ENCODE data around the gene MPPED1.

MPPED1 gene

GRCh38 chr22:43487311-43488030 is 75.7 kb downstream of the MPPED1 start:
- Histone ChIP-seq H3K9ac (ENCODE audit: low read length) (no peak overlapping the region), H2AFZ (ENCODE audit: low read depth, low read length) (no peak overlapping the region), H3K4me3 (ENCODE audit: insufficient read depth in 1 of 2, low read depth in 1 of 2, low read length in 2 of 2) (no peak overlapping the region), H3K18ac (ENCODE audit: low read depth in 1 of 2, low read length in 2 of 2) (no peak overlapping the region), H3K36me3 (ENCODE audit: control insufficient read depth in 1 of 2, insufficient read depth in 2 of 2, low read depth in 1 of 2, low read length in 2 of 2) (no peaks in the 10 kb centered on the region), H3K27me3 (ENCODE audit: control insufficient read depth in 1 of 2, insufficient read depth in 1 of 2, low read length in 2 of 2) (peaks cover 0 to 39% of the 10 kb centered on the region in 2 experiments), H2BK15ac (ENCODE audit: low read depth, poor library complexity, severe bottlenecking) (no peak overlapping the region), H3K27ac (ENCODE audit: low read length, poor library complexity, severe bottlenecking) (no peak overlapping the region), H3K79me1 (replicated peaks; ENCODE audit: low read length, poor library complexity, severe bottlenecking) (no peaks in the 10 kb centered on the region), H4K91ac (ENCODE audit: low read length) (no peak overlapping the region), H2BK120ac (ENCODE audit: low read depth, low read length) (no peak overlapping the region), H3K4me1 (ENCODE audit: control insufficient read depth, insufficient read depth, low read depth, low read length) (no peaks in the 10 kb centered on the region), H2AK5ac (ENCODE audit: low read length, severe bottlenecking) (no peak overlapping the region), H3K14ac (ENCODE audit: low read length in 2 of 2) (no peak overlapping the region), H2BK12ac (ENCODE audit: low read length in 2 of 2) (no peak overlapping the region), H3K9me3 (ENCODE audit: control insufficient read depth, low read length) (no peaks in the 10 kb centered on the region), H4K8ac (ENCODE audit: low read length) (no peak overlapping the region), H3K4ac (ENCODE audit: low read depth in 1 of 2, low read length in 2 of 2) (no peak overlapping the region), H3K23ac (ENCODE audit: low read length in 2 of 2) (no peak overlapping the region), H3K4me2 (ENCODE audit: low read length, poor library complexity, severe bottlenecking) (no peak overlapping the region), H2BK5ac (ENCODE audit: low read depth, low read length, poor library complexity, severe bottlenecking) (no peak overlapping the region)
- no peak for DNase-seq
- WGBS = 74% methylated on average over 19 of the region's 19 CpGs

GRCh38 chr22:43488031-43488866 is 76.4 kb downstream of the MPPED1 start:
- no peak overlapping the region for H2BK120ac ChIP-seq (ENCODE audit: low read depth, low read length)
- 83% methylated on average over 26 of the region's 26 CpGs for WGBS
- H3K27ac ChIP-seq (ENCODE audit: low read length, poor library complexity, severe bottlenecking) = no peak overlapping the region
- no peak overlapping the region for H3K9ac ChIP-seq (ENCODE audit: low read length)
- peaks cover 0 to 35% of the 10 kb centered on the region in 2 experiments for H3K27me3 ChIP-seq (ENCODE audit: control insufficient read depth in 1 of 2, insufficient read depth in 1 of 2, low read length in 2 of 2)
- no peak overlapping the region for H3K23ac ChIP-seq (ENCODE audit: low read length in 2 of 2)
- H3K79me1 ChIP-seq (replicated peaks; ENCODE audit: low read length, poor library complexity, severe bottlenecking) = no peaks in the 10 kb centered on the region
- H3K14ac ChIP-seq (ENCODE audit: low read length in 2 of 2) = no peak overlapping the region
- no peak overlapping the region for H2AK5ac ChIP-seq (ENCODE audit: low read length, severe bottlenecking)
- H3K4me2 ChIP-seq (ENCODE audit: low read length, poor library complexity, severe bottlenecking) = no peak overlapping the region
- no peak overlapping the region for H4K8ac ChIP-seq (ENCODE audit: low read length)
- no peaks in the 10 kb centered on the region for H3K9me3 ChIP-seq (ENCODE audit: control insufficient read depth, low read length)
- H3K18ac ChIP-seq (ENCODE audit: low read depth in 1 of 2, low read length in 2 of 2) = no peak overlapping the region
- no peaks in the 10 kb centered on the region for H3K36me3 ChIP-seq (ENCODE audit: control insufficient read depth in 1 of 2, insufficient read depth in 2 of 2, low read depth in 1 of 2, low read length in 2 of 2)
- no peaks in the 10 kb centered on the region for H3K4me1 ChIP-seq (ENCODE audit: control insufficient read depth, insufficient read depth, low read depth, low read length)
- H4K91ac ChIP-seq (ENCODE audit: low read length) = no peak overlapping the region
- no peak overlapping the region for H2AFZ ChIP-seq (ENCODE audit: low read depth, low read length)
- H2BK12ac ChIP-seq (ENCODE audit: low read length in 2 of 2) = no peak overlapping the region
- no peak overlapping the region for H2BK15ac ChIP-seq (ENCODE audit: low read depth, poor library complexity, severe bottlenecking)
- no peak overlapping the region for H2BK5ac ChIP-seq (ENCODE audit: low read depth, low read length, poor library complexity, severe bottlenecking)
- H3K4ac ChIP-seq (ENCODE audit: low read depth in 1 of 2, low read length in 2 of 2) = no peak overlapping the region
- DNase-seq = no peak
- H3K4me3 ChIP-seq (ENCODE audit: insufficient read depth in 1 of 2, low read depth in 1 of 2, low read length in 2 of 2) = no peak overlapping the region

GRCh38 chr22:43488937-43489336 is 77.1 kb downstream of the MPPED1 start:
- H3K23ac ChIP-seq (ENCODE audit: low read length in 2 of 2) = no peak overlapping the region
- H2BK120ac ChIP-seq (ENCODE audit: low read depth, low read length) = no peak overlapping the region
- no peak overlapping the region for H4K8ac ChIP-seq (ENCODE audit: low read length)
- 79% methylated on average over 10 of the region's 10 CpGs for WGBS
- no peak overlapping the region for H4K91ac ChIP-seq (ENCODE audit: low read length)
- no peak overlapping the region for H3K18ac ChIP-seq (ENCODE audit: low read depth in 1 of 2, low read length in 2 of 2)
- DNase-seq = no peak
- H3K9me3 ChIP-seq (ENCODE audit: control insufficient read depth, low read length) = no peaks in the 10 kb centered on the region
- no peaks in the 10 kb centered on the region for H3K79me1 ChIP-seq (replicated peaks; ENCODE audit: low read length, poor library complexity, severe bottlenecking)
- no peak overlapping the region for H3K4me3 ChIP-seq (ENCODE audit: insufficient read depth in 1 of 2, low read depth in 1 of 2, low read length in 2 of 2)
- no peak overlapping the region for H2BK12ac ChIP-seq (ENCODE audit: low read length in 2 of 2)
- no peak overlapping the region for H3K4me2 ChIP-seq (ENCODE audit: low read length, poor library complexity, severe bottlenecking)
- no peak overlapping the region for H3K9ac ChIP-seq (ENCODE audit: low read length)
- no peak overlapping the region for H3K4ac ChIP-seq (ENCODE audit: low read depth in 1 of 2, low read length in 2 of 2)
- H3K27me3 ChIP-seq (ENCODE audit: control insufficient read depth in 1 of 2, insufficient read depth in 1 of 2, low read length in 2 of 2) = peaks cover 0 to 33% of the 10 kb centered on the region in 2 experiments
- H3K4me1 ChIP-seq (ENCODE audit: control insufficient read depth, insufficient read depth, low read depth, low read length) = no peaks in the 10 kb centered on the region
- H2BK5ac ChIP-seq (ENCODE audit: low read depth, low read length, poor library complexity, severe bottlenecking) = no peak overlapping the region
- no peak overlapping the region for H2BK15ac ChIP-seq (ENCODE audit: low read depth, poor library complexity, severe bottlenecking)
- H2AK5ac ChIP-seq (ENCODE audit: low read length, severe bottlenecking) = no peak overlapping the region
- no peak overlapping the region for H3K27ac ChIP-seq (ENCODE audit: low read length, poor library complexity, severe bottlenecking)
- H3K14ac ChIP-seq (ENCODE audit: low read length in 2 of 2) = no peak overlapping the region
- no peaks in the 10 kb centered on the region for H3K36me3 ChIP-seq (ENCODE audit: control insufficient read depth in 1 of 2, insufficient read depth in 2 of 2, low read depth in 1 of 2, low read length in 2 of 2)
- no peak overlapping the region for H2AFZ ChIP-seq (ENCODE audit: low read depth, low read length)

- Histone ChIP-seq H2BK5ac (ENCODE audit: low read depth, low read length, poor library complexity, severe bottlenecking) (no peak overlapping the region), H2AFZ (ENCODE audit: low read depth, low read length) (no peak overlapping the region), H2BK12ac (ENCODE audit: low read length in 2 of 2) (no peak overlapping the region), H3K4ac (ENCODE audit: low read depth in 1 of 2, low read length in 2 of 2) (no peak overlapping the region), H4K91ac (ENCODE audit: low read length) (no peak overlapping the region), H3K23ac (ENCODE audit: low read length in 2 of 2) (no peak overlapping the region), H3K18ac (ENCODE audit: low read depth in 1 of 2, low read length in 2 of 2) (no peak overlapping the region), H4K8ac (ENCODE audit: low read length) (no peak overlapping the region), H3K9ac (ENCODE audit: low read length) (no peak overlapping the region), H3K4me1 (ENCODE audit: control insufficient read depth, insufficient read depth, low read depth, low read length) (no peaks in the 10 kb centered on the region), H3K4me2 (ENCODE audit: low read length, poor library complexity, severe bottlenecking) (no peak overlapping the region), H3K4me3 (ENCODE audit: insufficient read depth in 1 of 2, low read depth in 1 of 2, low read length in 2 of 2) (no peak overlapping the region), H3K9me3 (ENCODE audit: control insufficient read depth, low read length) (no peaks in the 10 kb centered on the region), H3K27me3 (ENCODE audit: control insufficient read depth in 1 of 2, insufficient read depth in 1 of 2, low read length in 2 of 2) (peaks cover 0 to 30% of the 10 kb centered on the region in 2 experiments), H3K14ac (ENCODE audit: low read length in 2 of 2) (no peak overlapping the region), H3K36me3 (ENCODE audit: control insufficient read depth in 1 of 2, insufficient read depth in 2 of 2, low read depth in 1 of 2, low read length in 2 of 2) (no peaks in the 10 kb centered on the region), H2BK120ac (ENCODE audit: low read depth, low read length) (no peak overlapping the region), H2BK15ac (ENCODE audit: low read depth, poor library complexity, severe bottlenecking) (no peak overlapping the region), H2AK5ac (ENCODE audit: low read length, severe bottlenecking) (no peak overlapping the region), H3K27ac (ENCODE audit: low read length, poor library complexity, severe bottlenecking) (no peak overlapping the region), H3K79me1 (replicated peaks; ENCODE audit: low read length, poor library complexity, severe bottlenecking) (no peaks in the 10 kb centered on the region)
- no peak for DNase-seq
- 87% methylated on average over 7 of the region's 7 CpGs for WGBS
Measured at GRCh38 chr22:43490311-43490710, 78.5 kb downstream of the MPPED1 start.
